HG02623 (cell line): Measurements from ENCODE around the gene CALCB.

Source experiments
- ATAC-seq: cut with Tn5 transposase; IDR thresholded peaks from one replicate; pipeline ENCODE4 v1.9.1; 2021; ENCODE audit warnings: moderate library complexity; ENCODE audit not compliant: unreplicated experiment

Gene CALCB

DNA sequence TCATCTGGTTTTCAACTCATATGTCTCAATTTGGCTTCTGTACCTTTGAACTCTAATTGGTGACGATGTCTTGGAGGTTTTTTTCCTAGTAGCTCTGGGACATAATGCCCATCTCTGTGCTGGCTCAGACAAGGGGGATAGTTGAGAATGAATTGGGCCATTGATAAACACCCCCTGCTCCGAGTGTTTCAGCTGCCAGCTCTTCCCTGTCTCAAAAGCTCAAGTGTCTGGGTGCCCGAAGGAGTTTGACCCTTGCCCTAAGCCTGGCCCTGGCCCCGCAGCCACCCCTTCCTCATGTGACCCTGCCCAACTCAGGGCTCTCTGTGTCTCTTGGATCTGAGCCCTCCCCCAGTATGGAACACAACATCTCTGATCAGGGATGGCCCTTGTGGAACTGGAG is 44.4 kb downstream of the CALCB start:
- no peak for ATAC-seq

DNA sequence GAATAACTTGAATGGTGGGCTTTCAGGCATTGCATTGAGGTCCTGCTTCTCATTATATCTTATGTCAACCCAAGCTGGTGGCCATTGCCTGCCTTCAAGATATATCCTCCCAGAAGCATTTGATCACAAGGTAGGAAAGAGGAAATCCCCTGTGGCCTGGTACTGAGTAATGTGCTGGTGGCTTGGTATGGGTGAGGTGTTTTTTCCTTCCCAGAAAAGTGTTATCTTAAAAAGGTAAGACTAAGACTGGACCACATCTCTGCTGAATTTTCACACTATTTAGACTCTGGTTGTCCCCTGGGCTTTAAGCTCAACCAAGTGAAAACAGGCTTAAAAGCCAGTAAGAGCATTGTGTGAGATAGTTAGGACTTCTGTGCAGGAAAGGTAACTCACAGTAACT is 45.0 kb downstream of the CALCB start:
- ATAC-seq = no peak

DNA sequence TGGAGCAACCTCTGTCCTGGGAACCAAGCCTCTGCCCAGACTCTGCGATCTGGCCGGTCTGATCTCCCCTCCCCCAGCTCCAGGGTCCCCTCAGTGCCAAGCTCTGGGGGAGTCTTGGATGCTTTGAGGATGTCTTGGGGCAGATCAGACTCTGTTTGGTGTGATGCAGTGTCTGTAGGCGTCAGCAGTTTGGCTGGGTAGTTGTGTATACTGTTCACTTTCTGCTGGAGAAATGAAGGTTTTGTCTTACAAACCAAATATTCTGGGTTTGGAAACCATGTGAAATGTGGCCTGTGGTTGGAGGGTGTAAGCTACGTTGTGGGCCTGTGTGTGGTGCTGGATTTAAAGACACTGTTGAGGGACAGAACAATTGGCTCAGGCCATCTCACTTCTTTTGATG is 46.0 kb downstream of the CALCB start:
- ATAC-seq = no peak

DNA sequence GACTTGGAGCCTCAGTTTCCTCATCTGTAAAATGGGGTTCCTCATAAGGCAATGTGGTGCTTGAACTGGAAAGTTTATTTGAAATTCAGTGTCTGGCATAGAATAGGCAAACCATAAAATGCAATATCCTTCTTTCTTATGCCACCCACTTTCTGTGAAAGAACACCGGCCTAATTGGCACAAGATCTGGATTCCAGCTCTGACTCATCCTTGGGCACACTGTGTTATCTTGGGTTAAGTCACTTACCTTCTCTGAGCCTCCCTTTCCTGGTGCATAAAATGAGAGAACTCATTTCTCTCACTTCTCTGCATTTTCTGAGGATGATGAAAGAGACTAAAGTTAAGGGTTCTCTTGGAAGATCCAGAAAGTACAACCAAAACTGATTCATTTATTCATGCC is 46.4 kb downstream of the CALCB start:
- ATAC-seq = no peak

DNA sequence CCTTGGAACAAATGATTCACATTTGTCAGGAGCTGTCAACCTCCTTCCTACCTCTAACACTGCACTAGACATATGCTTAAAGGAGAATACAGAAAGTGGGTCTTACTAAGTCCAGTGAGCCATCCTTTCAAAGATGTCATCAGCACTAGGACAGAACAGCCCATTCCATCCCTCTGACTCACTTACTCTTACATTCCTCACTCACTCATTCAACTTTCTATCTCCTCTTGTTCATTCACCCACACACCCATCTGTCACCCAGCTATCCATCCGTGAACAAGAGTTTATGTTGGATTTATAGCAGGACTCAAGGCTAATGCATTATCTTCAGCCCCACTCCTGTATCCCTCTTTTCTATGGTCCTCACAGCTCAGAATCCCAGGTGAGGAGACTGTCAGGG is 50.5 kb downstream of the CALCB start:
- no peak for ATAC-seq

DNA sequence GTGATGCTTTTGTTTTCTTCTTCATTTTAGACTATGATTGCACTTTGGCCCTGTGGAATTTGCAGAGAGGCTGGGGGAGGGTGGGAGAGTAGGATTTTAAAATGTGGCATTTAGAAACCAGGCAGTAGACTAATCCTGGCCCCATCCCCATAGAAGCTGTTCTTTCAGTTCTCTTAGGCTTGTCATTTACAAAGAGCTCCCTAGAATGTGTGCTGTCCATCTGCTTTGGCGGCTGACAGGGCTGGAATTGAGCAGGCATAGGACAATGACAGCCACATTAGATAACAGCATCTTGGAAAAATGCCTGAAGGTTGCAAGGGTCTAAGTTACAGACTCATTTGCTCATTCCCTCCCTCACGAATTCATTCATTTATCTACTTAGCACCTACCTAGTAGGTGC is 51.1 kb downstream of the CALCB start:
- no peak for ATAC-seq

DNA sequence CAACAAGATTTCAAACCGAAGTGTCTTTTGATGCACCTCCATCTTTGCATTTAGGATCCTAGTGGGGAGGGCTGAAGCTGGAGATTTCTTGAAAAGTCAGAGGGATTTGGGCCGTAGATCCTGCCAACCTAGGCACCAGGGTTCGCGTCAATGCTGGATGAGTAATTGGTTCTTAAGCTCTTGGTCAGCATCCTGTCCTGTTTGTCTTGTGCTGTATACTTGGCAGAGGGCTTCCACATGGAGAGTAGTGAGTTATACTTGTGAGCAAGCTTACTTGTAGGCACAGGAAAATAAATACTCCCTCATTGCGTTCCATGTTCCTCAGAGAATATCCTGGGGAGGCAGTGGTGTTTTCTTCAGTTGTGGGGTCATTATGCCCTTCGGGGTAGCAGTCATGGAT is 53.9 kb downstream of the CALCB start:
- no peak for ATAC-seq
